Nephron progenitor cell (in vitro differentiated cells): ENCODE measurements around the gene FGGY.

ENCODE experiments used
- DNase-seq: peaks from one replicate; pipeline ENCODE4 v3.0.0; 2021
- H3K27ac Mint-ChIP-seq: 2 replicates; pipeline ENCODE4 v1.8.0; 2021; ENCODE audit warnings: mild to moderate bottlenecking, moderate library complexity, mixed read lengths
- H3K27me3 Mint-ChIP-seq: 2 replicates; pipeline ENCODE4 v1.8.0; 2021; ENCODE audit warnings: mild to moderate bottlenecking, low read depth, mixed read lengths; ENCODE audit not compliant: poor library complexity
- H3K36me3 Mint-ChIP-seq: 2 replicates; pipeline ENCODE4 v1.8.0; 2021; ENCODE audit warnings: low read depth, mixed read lengths
- H3K4me1 Mint-ChIP-seq: 2 replicates; pipeline ENCODE4 v1.8.0; 2021; ENCODE audit warnings: mixed read lengths
- H3K4me3 Mint-ChIP-seq: 2 replicates; pipeline ENCODE4 v1.8.0; 2021; ENCODE audit warnings: mild to moderate bottlenecking, moderate library complexity, mixed read lengths
- H3K9me3 Mint-ChIP-seq: 2 replicates; pipeline ENCODE4 v1.8.0; 2021; ENCODE audit warnings: mild to moderate bottlenecking, moderate library complexity, mixed read lengths
- TF ChIP-seq, protein P1 (sequence below): fragments of 200-600 bp; sonication (generic); IDR thresholded peaks from 2 replicates; pipeline ENCODE4 v1.5.0; 2021; ENCODE audit warnings: antibody characterized with exemption

The FGGY gene

DNA sequence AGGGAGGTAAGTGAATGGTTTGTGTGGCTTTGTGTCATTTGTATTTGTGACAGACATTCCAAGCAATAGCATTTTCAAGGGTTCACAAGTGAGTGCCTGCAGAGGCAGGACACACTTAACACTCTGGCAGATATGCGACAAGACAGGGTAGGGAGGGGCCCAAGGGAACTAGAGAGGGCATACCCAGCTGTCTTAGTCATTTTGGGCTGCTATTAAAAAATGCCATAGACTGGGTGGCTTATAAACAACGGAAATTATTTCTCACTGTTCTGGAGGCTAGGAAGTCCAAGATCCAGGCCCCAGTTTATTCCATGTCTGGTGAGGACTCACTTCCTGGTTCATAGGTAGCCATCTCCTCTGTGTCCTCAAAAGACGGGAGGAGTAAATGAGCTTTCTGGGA is 137.4 kb downstream of the FGGY start:
- Mint-ChIP-seq H3K36me3 (no peaks in the 10 kb centered on the region), H3K4me3 (no peak overlapping the region), H3K4me1 (peaks cover 66% of the 10 kb centered on the region), H3K27ac (no peak overlapping the region), H3K27me3 (no peaks in the 10 kb centered on the region), H3K9me3 (no peaks in the 10 kb centered on the region)
- TF ChIP-seq, protein P1, sequence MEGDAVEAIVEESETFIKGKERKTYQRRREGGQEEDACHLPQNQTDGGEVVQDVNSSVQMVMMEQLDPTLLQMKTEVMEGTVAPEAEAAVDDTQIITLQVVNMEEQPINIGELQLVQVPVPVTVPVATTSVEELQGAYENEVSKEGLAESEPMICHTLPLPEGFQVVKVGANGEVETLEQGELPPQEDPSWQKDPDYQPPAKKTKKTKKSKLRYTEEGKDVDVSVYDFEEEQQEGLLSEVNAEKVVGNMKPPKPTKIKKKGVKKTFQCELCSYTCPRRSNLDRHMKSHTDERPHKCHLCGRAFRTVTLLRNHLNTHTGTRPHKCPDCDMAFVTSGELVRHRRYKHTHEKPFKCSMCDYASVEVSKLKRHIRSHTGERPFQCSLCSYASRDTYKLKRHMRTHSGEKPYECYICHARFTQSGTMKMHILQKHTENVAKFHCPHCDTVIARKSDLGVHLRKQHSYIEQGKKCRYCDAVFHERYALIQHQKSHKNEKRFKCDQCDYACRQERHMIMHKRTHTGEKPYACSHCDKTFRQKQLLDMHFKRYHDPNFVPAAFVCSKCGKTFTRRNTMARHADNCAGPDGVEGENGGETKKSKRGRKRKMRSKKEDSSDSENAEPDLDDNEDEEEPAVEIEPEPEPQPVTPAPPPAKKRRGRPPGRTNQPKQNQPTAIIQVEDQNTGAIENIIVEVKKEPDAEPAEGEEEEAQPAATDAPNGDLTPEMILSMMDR = no peak
- DNase-seq = no peak

DNA sequence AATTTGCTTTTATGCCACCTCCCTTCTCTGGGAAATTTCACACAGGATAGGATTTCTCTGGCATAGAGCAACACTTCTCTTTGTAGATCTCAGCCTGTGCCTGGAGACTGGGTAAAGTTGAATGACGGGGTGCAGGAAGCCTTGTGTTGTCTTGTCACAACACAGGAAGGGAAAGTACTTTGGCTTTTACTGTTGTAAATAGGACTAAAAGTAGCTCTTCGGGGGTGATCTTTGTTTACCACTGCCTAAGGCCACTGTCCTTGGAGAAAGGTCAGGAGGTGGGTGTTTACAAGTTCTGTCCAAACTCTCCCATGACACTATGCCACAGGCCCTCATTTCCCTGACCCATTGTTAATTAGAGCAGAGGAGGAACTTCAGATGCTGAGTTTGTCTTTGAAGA is 139.7 kb downstream of the FGGY start:
- H3K27ac Mint-ChIP-seq = peak overlapping the region; percentile 93
- no peaks in the 10 kb centered on the region for H3K9me3 Mint-ChIP-seq
- no peak overlapping the region for H3K4me3 Mint-ChIP-seq
- TF ChIP-seq, protein P1 = no peak
- H3K36me3 Mint-ChIP-seq = no peaks in the 10 kb centered on the region
- DNase-seq = no peak
- no peaks in the 10 kb centered on the region for H3K27me3 Mint-ChIP-seq
- H3K4me1 Mint-ChIP-seq = peaks cover 72% of the 10 kb centered on the region

DNA sequence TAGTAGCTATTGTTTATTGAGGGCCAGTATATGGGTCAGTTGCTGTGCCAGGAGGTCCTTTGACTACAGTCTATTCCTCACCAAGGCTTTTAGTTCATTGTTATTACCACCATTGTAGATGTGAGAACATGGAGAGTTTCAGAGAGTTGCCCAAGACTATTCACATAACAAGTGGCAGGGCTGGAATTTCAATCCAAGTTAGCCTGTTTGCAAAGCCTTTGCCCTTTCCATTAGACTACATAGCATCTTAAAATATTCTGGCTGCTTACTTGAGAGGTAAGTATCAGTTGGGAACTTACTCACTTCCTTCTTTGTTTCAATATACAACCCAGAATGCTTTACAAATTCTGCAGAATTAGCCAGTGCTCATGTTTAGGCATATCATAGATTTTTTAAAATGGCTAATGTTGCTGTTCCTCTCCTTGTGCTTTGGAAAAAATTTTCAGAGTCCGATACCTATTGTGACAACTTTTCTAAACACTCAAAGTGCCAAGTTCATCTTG is 141.2 kb downstream of the FGGY start:
- H3K9me3 Mint-ChIP-seq = no peaks in the 10 kb centered on the region
- H3K36me3 Mint-ChIP-seq = no peaks in the 10 kb centered on the region
- no peak overlapping the region for H3K4me3 Mint-ChIP-seq
- H3K27me3 Mint-ChIP-seq = no peaks in the 10 kb centered on the region
- TF ChIP-seq, protein P1 = no peak
- no peak overlapping the region for H3K27ac Mint-ChIP-seq
- peaks cover 76% of the 10 kb centered on the region for H3K4me1 Mint-ChIP-seq
- DNase-seq = no peak

DNA sequence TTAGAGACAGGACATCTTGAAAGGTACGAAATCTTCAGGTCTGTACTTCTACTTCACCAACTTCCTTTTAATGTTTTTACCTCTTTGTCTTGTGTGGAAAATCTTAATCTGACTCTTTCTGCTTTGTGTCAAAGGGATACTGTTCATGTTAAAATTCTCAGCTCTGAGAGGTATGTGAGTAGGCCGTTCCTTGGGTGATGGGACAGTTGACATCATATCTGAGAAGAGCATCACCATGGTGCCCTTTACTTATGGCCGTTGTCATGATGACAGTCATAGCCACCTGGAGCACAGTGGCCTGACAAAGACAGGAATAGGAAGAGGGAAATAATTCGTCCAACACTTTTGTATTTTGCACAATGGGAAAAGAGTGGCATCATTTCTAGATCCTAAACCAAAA is 145.6 kb downstream of the FGGY start:
- Mint-ChIP-seq H3K9me3 (peaks cover 25% of the 10 kb centered on the region), H3K27ac (no peak overlapping the region), H3K4me1 (peaks cover 48% of the 10 kb centered on the region), H3K27me3 (no peaks in the 10 kb centered on the region), H3K4me3 (no peak overlapping the region), H3K36me3 (peaks cover 25% of the 10 kb centered on the region)
- DNase-seq = no peak
- TF ChIP-seq, protein P1 = no peak

DNA sequence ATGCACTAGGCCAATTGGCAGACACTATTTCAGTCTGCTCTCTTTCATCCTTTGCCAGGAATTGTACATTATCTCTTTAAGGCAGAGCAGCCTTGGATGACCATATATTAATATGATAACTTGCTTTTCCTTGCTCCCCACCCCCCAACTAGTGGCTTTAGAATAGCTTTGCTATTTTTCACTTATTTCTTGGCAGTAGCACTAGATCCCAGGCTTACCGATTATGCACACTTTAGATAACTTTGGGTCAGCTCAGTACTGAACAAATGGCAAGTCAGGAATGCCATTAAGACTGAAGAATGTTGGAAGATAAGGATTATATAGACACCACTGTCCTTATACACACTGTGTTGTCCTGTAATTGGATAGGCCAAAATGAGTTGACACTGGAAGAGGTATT is 146.4 kb downstream of the FGGY start:
- H3K4me1 Mint-ChIP-seq = peaks cover 48% of the 10 kb centered on the region

DNA sequence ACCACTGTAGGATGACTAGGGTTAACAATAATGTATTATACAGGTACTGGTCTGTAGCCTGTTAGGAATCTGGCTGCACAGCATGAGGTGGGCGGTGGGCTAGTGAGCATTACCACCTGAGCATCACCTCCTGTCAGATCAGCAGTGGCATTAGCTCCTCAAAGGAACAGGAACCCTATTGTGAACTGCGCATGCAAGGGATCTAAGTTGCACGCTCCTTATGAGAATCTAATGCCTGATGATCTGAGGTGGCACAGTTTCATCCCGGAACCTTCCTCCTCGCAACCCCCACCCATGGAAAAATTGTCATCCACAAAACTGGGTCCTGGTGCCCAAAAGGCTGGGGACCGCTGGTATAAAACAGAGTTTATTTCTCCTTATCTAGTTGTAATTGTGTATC is 147.6 kb downstream of the FGGY start:
- no peak overlapping the region for H3K27ac Mint-ChIP-seq
- DNase-seq = no peak
- H3K9me3 Mint-ChIP-seq = peaks cover 25% of the 10 kb centered on the region
- no peak overlapping the region for H3K4me3 Mint-ChIP-seq
- H3K27me3 Mint-ChIP-seq = no peaks in the 10 kb centered on the region
- peaks cover 37% of the 10 kb centered on the region for H3K4me1 Mint-ChIP-seq
- TF ChIP-seq, protein P1 = no peak
- H3K36me3 Mint-ChIP-seq = peaks cover 25% of the 10 kb centered on the region

More for the DNA sequence above, 146.4 kb downstream of the FGGY start:
- Mint-ChIP-seq H3K27ac (no peak overlapping the region), H3K4me3 (no peak overlapping the region), H3K36me3 (peaks cover 25% of the 10 kb centered on the region), H3K27me3 (no peaks in the 10 kb centered on the region), H3K9me3 (peaks cover 25% of the 10 kb centered on the region)
- TF ChIP-seq, protein P1 = no peak
- no peak for DNase-seq
